HFFc6 (cell line): Measurements from ENCODE around the gene CACHD1. TPM values are rescaled to one million over a fixed set of nuclear protein-coding genes. Genes with fewer than 3 reads are reported as not detected.

ENCODE experiments used
- DNase-seq: peaks from one replicate; pipeline ENCODE4 v3.0.0-alpha.2; 2018
- H3K27ac Mint-ChIP-seq: 2 replicates; pipeline ENCODE4 v1.8.0; 2020; ENCODE audit warnings: mild to moderate bottlenecking, mixed read lengths
- H3K27me3 Mint-ChIP-seq: 2 replicates; pipeline ENCODE4 v1.8.0; 2021; ENCODE audit warnings: mild to moderate bottlenecking, moderate library complexity, mixed read lengths; ENCODE audit not compliant: insufficient read depth
- H3K36me3 Mint-ChIP-seq: 2 replicates; pipeline ENCODE4 v1.8.0; 2021; ENCODE audit warnings: low read depth, mixed read lengths
- H3K4me1 Mint-ChIP-seq: 2 replicates; pipeline ENCODE4 v1.8.0; 2020; ENCODE audit warnings: low read depth, mixed read lengths
- H3K4me3 Mint-ChIP-seq: 2 replicates; pipeline ENCODE4 v1.8.0; 2020; ENCODE audit warnings: mild to moderate bottlenecking, moderate library complexity, mixed read lengths
- H3K9me3 Mint-ChIP-seq: 2 replicates; pipeline ENCODE4 v1.8.0; 2020; ENCODE audit warnings: mild to moderate bottlenecking, mixed read lengths
- total RNA-seq, 6 experiments: library from RNA; stranded (reverse); fragmentation: NEBNext Ultra II Directional; extraction: Animal tissue kit (Norgen Biotek cat#: 25700); gene quantifications; 2 replicates in 1 of 6; 3 replicates in 5 of 6; pipeline ENCODE4 v1.2.3, GENCODE V29; 2021
- TF ChIP-seq, protein P1 (sequence below): fragments of 200-600 bp; sonication (generic); IDR thresholded peaks from 2 replicates; pipeline ENCODE4 v1.5.0; 2021; ENCODE audit warnings: antibody characterized with exemption, mild to moderate bottlenecking

CACHD1 gene
- total RNA-seq, 6 experiments from 2014 or later: 3.9 to 5.5 (median 5.1) TPM

- Mint-ChIP-seq H3K27me3 (no peaks in the 10 kb centered on the region), H3K4me3 (no peak overlapping the region), H3K9me3 (no peaks in the 10 kb centered on the region), H3K36me3 (no peaks in the 10 kb centered on the region), H3K4me1 (peaks cover 17% of the 10 kb centered on the region), H3K27ac (no peak overlapping the region)
- no peak for DNase-seq
- TF ChIP-seq, protein P1, sequence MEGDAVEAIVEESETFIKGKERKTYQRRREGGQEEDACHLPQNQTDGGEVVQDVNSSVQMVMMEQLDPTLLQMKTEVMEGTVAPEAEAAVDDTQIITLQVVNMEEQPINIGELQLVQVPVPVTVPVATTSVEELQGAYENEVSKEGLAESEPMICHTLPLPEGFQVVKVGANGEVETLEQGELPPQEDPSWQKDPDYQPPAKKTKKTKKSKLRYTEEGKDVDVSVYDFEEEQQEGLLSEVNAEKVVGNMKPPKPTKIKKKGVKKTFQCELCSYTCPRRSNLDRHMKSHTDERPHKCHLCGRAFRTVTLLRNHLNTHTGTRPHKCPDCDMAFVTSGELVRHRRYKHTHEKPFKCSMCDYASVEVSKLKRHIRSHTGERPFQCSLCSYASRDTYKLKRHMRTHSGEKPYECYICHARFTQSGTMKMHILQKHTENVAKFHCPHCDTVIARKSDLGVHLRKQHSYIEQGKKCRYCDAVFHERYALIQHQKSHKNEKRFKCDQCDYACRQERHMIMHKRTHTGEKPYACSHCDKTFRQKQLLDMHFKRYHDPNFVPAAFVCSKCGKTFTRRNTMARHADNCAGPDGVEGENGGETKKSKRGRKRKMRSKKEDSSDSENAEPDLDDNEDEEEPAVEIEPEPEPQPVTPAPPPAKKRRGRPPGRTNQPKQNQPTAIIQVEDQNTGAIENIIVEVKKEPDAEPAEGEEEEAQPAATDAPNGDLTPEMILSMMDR: no peak
These were observed 99.5 kb downstream of the CACHD1 start for GRCh38 chr1:64569411-64569810.

GRCh38 chr1:64570267-64570855 lies 100.4 kb downstream of the CACHD1 start:
- Mint-ChIP-seq H3K4me3 (no peak overlapping the region), H3K27ac (no peak overlapping the region), H3K9me3 (no peaks in the 10 kb centered on the region), H3K4me1 (peaks cover 22% of the 10 kb centered on the region), H3K36me3 (no peaks in the 10 kb centered on the region), H3K27me3 (no peaks in the 10 kb centered on the region)
- no peak for DNase-seq
- TF ChIP-seq, protein P1: no peak

- no peaks in the 10 kb centered on the region for H3K27me3 Mint-ChIP-seq
- H3K36me3 Mint-ChIP-seq: no peaks in the 10 kb centered on the region
- no peaks in the 10 kb centered on the region for H3K9me3 Mint-ChIP-seq
- TF ChIP-seq, protein P1: no peak
- H3K27ac Mint-ChIP-seq: no peak overlapping the region
- no peak for DNase-seq
- no peak overlapping the region for H3K4me3 Mint-ChIP-seq
- H3K4me1 Mint-ChIP-seq: peaks cover 22% of the 10 kb centered on the region
These were observed 102.4 kb downstream of the CACHD1 start for GRCh38 chr1:64572222-64572900.

DNA sequence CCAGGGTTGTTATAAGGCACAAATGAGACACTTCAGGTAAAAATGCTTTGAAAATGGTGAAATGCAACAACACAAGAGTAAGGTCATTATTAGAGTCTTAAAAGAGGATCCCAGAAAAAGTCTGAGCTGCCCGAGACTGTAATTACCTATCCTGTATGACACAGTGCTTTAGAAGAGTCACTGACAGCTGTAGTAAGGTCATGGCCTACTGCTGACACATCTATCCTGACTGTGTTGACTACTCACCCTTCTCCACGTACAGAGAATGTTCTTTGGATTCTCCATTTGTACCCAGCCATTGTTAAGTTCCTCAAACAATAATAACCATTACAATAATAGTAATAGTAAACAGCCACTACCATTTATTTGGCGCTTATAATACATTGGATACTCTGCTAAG lies 104.4 kb downstream of the CACHD1 start:
- H3K4me3 Mint-ChIP-seq: no peak overlapping the region
- no peaks in the 10 kb centered on the region for H3K36me3 Mint-ChIP-seq
- H3K27ac Mint-ChIP-seq: no peak overlapping the region
- H3K27me3 Mint-ChIP-seq: no peaks in the 10 kb centered on the region
- peak; percentile 39 for DNase-seq
- H3K9me3 Mint-ChIP-seq: no peaks in the 10 kb centered on the region
- peaks cover 15% of the 10 kb centered on the region for H3K4me1 Mint-ChIP-seq
- TF ChIP-seq, protein P1: no peak

DNA sequence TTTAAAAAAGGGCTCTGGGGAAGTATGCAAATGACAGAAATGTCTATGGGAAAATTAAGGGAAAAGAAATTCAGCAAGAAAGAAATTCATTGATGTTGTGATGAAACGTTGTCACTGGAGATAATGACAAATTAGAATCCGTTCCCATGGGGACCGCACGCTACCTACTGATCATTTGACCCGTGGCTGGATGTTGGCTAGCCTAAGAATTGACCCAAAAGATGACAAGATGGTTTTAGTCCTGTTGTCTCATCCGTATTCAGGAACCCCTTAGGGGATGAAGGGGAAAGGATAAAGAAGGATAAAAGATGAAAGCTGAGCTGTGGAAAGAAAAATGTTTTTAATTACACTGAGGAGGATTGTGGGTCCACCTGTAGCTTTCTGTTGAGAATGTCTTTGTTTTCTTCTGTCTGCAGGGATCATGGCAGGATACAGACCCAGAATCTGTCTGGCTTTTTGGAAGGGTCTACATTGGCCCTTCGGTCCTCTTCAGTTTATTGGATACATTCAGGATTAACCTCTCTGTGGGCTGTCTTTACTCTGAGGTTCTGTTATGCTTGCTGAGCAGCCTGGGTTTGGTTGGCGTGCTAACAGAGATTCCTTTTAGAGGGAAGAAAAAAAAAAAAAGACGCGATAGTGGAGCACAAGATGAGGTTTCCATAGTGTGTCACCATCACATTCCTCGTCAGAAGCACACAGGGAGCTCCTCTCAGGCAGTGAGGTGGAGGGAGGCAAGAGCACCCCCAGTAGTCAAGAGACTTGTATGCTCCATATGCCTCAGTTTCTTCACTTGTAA lies 106.2 kb downstream of the CACHD1 start:
- Mint-ChIP-seq H3K9me3 (no peaks in the 10 kb centered on the region), H3K27me3 (no peaks in the 10 kb centered on the region), H3K27ac (no peak overlapping the region), H3K4me3 (no peak overlapping the region), H3K36me3 (no peaks in the 10 kb centered on the region), H3K4me1 (peaks cover 15% of the 10 kb centered on the region)
- no peak for DNase-seq
- TF ChIP-seq, protein P1: no peak
